Loucy (cell line): Measurements from ENCODE around the gene RRP1.

Experiments
- H2AFZ ChIP-seq: fragments of 200-600 bp; sonication (generic); 2 replicates; pipeline ENCODE4 v1.6.0; 2016; ENCODE audit warnings: antibody characterized with exemption, mild to moderate bottlenecking, low read length, moderate library complexity
- H3F3A ChIP-seq: fragments of 200-600 bp; 2 replicates; pipeline ENCODE4 v1.6.0; 2016; ENCODE audit warnings: antibody characterized with exemption, low read depth, mild to moderate bottlenecking
- H3K27me3 ChIP-seq: fragments of 200-600 bp; sonication (generic); 2 replicates; pipeline ENCODE4 v1.6.1; 2014; ENCODE audit warnings: low read length, mild to moderate bottlenecking; ENCODE audit not compliant: insufficient read depth, poor library complexity, severe bottlenecking
- H3K36me3 ChIP-seq: fragments of 200-600 bp; sonication (generic); 2 replicates; pipeline ENCODE4 v1.6.1; 2016; ENCODE audit warnings: low read length; ENCODE audit not compliant: insufficient read depth
- H3K4me1 ChIP-seq: fragments of 200-600 bp; sonication (generic); 2 replicates; pipeline ENCODE4 v1.5.1; 2014; ENCODE audit warnings: low read length, mild to moderate bottlenecking; ENCODE audit not compliant: insufficient read depth, poor library complexity, severe bottlenecking
- H3K4me2 ChIP-seq: fragments of 200-600 bp; sonication (generic); 2 replicates; pipeline ENCODE4 v1.6.0; 2014; ENCODE audit warnings: antibody characterized with exemption, low read length, low read depth, mild to moderate bottlenecking; ENCODE audit not compliant: poor library complexity, severe bottlenecking
- H3K4me3 ChIP-seq: fragments of 200-600 bp; sonication (generic); 2 replicates; pipeline ENCODE4 v1.5.1; 2014; ENCODE audit warnings: low read length, mild to moderate bottlenecking, mixed read lengths; ENCODE audit not compliant: poor library complexity, severe bottlenecking
- H3K79me2 ChIP-seq: fragments of 200-600 bp; sonication (generic); 2 replicates; pipeline ENCODE4 v1.6.1; 2014; ENCODE audit warnings: low read length; ENCODE audit not compliant: insufficient read depth
- H3K9ac ChIP-seq: fragments of 200-600 bp; sonication (generic); 2 replicates; pipeline ENCODE4 v1.6.0; 2014; ENCODE audit warnings: mild to moderate bottlenecking, low read depth, low read length, moderate library complexity; ENCODE audit not compliant: poor library complexity, severe bottlenecking
- H3K9me2 ChIP-seq: fragments of 200-600 bp; sonication (generic); replicated peaks from 2 replicates; pipeline ENCODE4 v1.6.1; 2016; ENCODE audit warnings: low read depth, low read length, mixed read lengths
- H3K9me3 ChIP-seq: fragments of 200-600 bp; sonication (generic); 2 replicates; pipeline ENCODE4 v1.6.1; 2014; ENCODE audit warnings: mild to moderate bottlenecking, antibody characterized with exemption, low read length, low read depth; ENCODE audit not compliant: insufficient read depth
- H4K20me1 ChIP-seq: fragments of 200-600 bp; sonication (generic); 2 replicates; pipeline ENCODE4 v1.6.0; 2014; ENCODE audit warnings: antibody characterized with exemption, low read length, mild to moderate bottlenecking; ENCODE audit not compliant: insufficient read depth, poor library complexity, severe bottlenecking
- CTCF ChIP-seq: fragments of 200-600 bp; sonication (generic); conservative IDR thresholded peaks from 2 replicates; pipeline ENCODE4 v1.5.1; 2014; ENCODE audit warnings: mild to moderate bottlenecking, antibody characterized with exemption, low read length
- EZH2phosphoT487 ChIP-seq: fragments of 200-600 bp; IDR thresholded peaks from 2 replicates; pipeline ENCODE4 v1.6.1; 2018; ENCODE audit warnings: antibody characterized with exemption, mild to moderate bottlenecking, moderate library complexity, borderline replicate concordance

The RRP1 gene

GRCh38 chr21:43768868-43769167 lies 20.6 kb upstream of the RRP1 start:
- H3K4me3 ChIP-seq = no peak overlapping the region
- H3K4me1 ChIP-seq = no peaks in the 10 kb centered on the region
- no peaks in the 10 kb centered on the region for H3K9me3 ChIP-seq
- peaks cover 6% of the 10 kb centered on the region; the same call in 1 of the 2 replicates for H3K79me2 ChIP-seq
- H4K20me1 ChIP-seq = no peaks in the 10 kb centered on the region
- no peak for TF ChIP-seq EZH2phosphoT487
- H3K9me2 ChIP-seq = no peaks in the 10 kb centered on the region
- H3F3A ChIP-seq = no peaks in the 10 kb centered on the region
- no peaks in the 10 kb centered on the region for H3K27me3 ChIP-seq
- peaks cover 11% of the 10 kb centered on the region; the same call in 1 of the 2 replicates for H3K36me3 ChIP-seq
- H3K4me2 ChIP-seq = no peak overlapping the region
- no peak overlapping the region for H2AFZ ChIP-seq
- H3K9ac ChIP-seq = no peak overlapping the region

GRCh38 chr21:43769325-43769958 lies 19.9 kb upstream of the RRP1 start:
- no peaks in the 10 kb centered on the region for H3K27me3 ChIP-seq
- peaks cover 9% of the 10 kb centered on the region; the same call in 1 of the 2 replicates for H3K79me2 ChIP-seq
- no peak overlapping the region for H2AFZ ChIP-seq
- no peaks in the 10 kb centered on the region for H3K9me2 ChIP-seq
- TF ChIP-seq CTCF (no peak), EZH2phosphoT487 (no peak)
- no peaks in the 10 kb centered on the region for H3F3A ChIP-seq
- peaks cover 6% of the 10 kb centered on the region for H4K20me1 ChIP-seq
- H3K9ac ChIP-seq = no peak overlapping the region
- peaks cover 11% of the 10 kb centered on the region; the same call in 1 of the 2 replicates for H3K36me3 ChIP-seq
- no peaks in the 10 kb centered on the region for H3K9me3 ChIP-seq
- no peaks in the 10 kb centered on the region for H3K4me1 ChIP-seq
- H3K4me3 ChIP-seq = no peak overlapping the region
- H3K4me2 ChIP-seq = no peak overlapping the region

GRCh38 chr21:43770066-43770655 lies 19.2 kb upstream of the RRP1 start:
- no peaks in the 10 kb centered on the region for H3K27me3 ChIP-seq
- no peaks in the 10 kb centered on the region for H3K9me2 ChIP-seq
- H3K4me3 ChIP-seq = no peak overlapping the region
- H3F3A ChIP-seq = no peaks in the 10 kb centered on the region
- no peaks in the 10 kb centered on the region for H3K9me3 ChIP-seq
- H3K4me1 ChIP-seq = peaks cover 3% of the 10 kb centered on the region
- peaks cover 16% of the 10 kb centered on the region for H3K79me2 ChIP-seq
- TF ChIP-seq EZH2phosphoT487 (no peak), CTCF (no peak)
- peaks cover 13% of the 10 kb centered on the region for H4K20me1 ChIP-seq
- no peak overlapping the region for H3K9ac ChIP-seq
- no peak overlapping the region for H3K4me2 ChIP-seq
- no peak overlapping the region for H2AFZ ChIP-seq
- H3K36me3 ChIP-seq = peaks cover 11% of the 10 kb centered on the region; the same call in 1 of the 2 replicates
